GM12878 (cell line): ENCODE results near the gene SPATA2.

Experiments
- BCL3 ChIP-seq: IDR thresholded peaks from 2 replicates; pipeline ENCODE4 v1.6.1; 2011; ENCODE audit warnings: borderline replicate concordance, low read depth, mild to moderate bottlenecking, moderate library complexity, low read length; ENCODE audit not compliant: insufficient read depth, poor library complexity, severe bottlenecking
- CEBPB ChIP-seq, 2 experiments: fragments of 150-350 bp in 1 of 2; IDR thresholded peaks; 2 replicates each; pipeline ENCODE4 v1.6.1; 2012 to 2014; ENCODE audit warnings: low read depth in 2 of 2, low read length in 2 of 2, borderline replicate concordance in 1 of 2, inconsistent platforms in 1 of 2
- EP300 ChIP-seq, 2 experiments: fragments of 150-350 bp in 1 of 2; IDR thresholded peaks; 2 replicates each; pipeline ENCODE4 v1.6.1; 2011 to 2012; ENCODE audit warnings: low read depth in 2 of 2, low read length in 2 of 2, borderline replicate concordance in 1 of 2, improper control_type of control experiment in 1 of 2, inconsistent platforms in 1 of 2; ENCODE audit not compliant: control insufficient read depth in 1 of 2
- HSF1 ChIP-seq: fragments of 150-350 bp; IDR thresholded peaks from 2 replicates; pipeline ENCODE4 v1.6.1; 2014; ENCODE audit warnings: mild to moderate bottlenecking, low read depth, low read length
- MLLT1 ChIP-seq: fragments of 450-650 bp; IDR thresholded peaks from 2 replicates; pipeline ENCODE4 v1.6.1; 2016; ENCODE audit warnings: mild to moderate bottlenecking
- POLR2A ChIP-seq: IDR thresholded peaks from 2 replicates; pipeline ENCODE4 v1.6.1; 2011; ENCODE audit warnings: low read depth, mild to moderate bottlenecking, low read length
- RAD51 ChIP-seq: fragments of 450-650 bp; IDR thresholded peaks from 2 replicates; pipeline ENCODE4 v1.6.1; 2016; ENCODE audit warnings: moderate library complexity, mild to moderate bottlenecking, inconsistent platforms
- ZSCAN29 ChIP-seq: fragments of 450-650 bp; IDR thresholded peaks from 2 replicates; pipeline ENCODE4 v1.6.1; 2017; ENCODE audit warnings: mild to moderate bottlenecking, moderate library complexity
- TF ChIP-seq, protein P1 (sequence below), 3 experiments: IDR thresholded peaks in 2 of 3; conservative IDR thresholded peaks in 1 of 3; 2 replicates each; pipeline ENCODE4 v1.5.1; 2011; ENCODE audit warnings: low read depth in 3 of 3, low read length in 3 of 3, mild to moderate bottlenecking in 3 of 3, control low read depth in 2 of 3, moderate library complexity in 2 of 3, inconsistent platforms in 1 of 3, mixed read lengths in 1 of 3; ENCODE audit not compliant: control insufficient read depth in 2 of 3, insufficient read depth in 1 of 3; ENCODE audit errors: extremely low read depth in 1 of 3
- TF ChIP-seq, protein P2 (sequence below): IDR thresholded peaks from 2 replicates; pipeline ENCODE4 v1.6.1; 2012; ENCODE audit warnings: low read length, inconsistent platforms

DNA sequence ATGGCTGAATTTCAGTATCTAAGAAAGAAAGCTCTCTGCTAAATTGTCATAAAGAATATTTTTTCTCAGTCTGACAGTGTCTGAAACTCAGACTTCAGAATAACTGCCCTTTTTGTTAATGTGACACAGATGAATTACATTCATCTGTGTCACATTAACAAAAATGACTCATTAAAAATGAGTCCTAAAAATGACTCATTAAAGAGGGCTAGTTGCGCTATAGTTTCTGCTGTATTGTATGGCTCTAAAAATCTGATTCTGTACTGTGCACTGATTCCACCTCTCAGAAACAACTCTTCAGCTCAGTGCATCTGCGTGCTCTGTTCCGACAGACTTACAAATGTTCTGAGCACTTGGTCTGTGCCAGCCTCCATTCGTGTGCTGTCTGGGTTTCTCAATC lies 35.8 kb upstream of the SPATA2 start:
- TF ChIP-seq, protein P1, sequence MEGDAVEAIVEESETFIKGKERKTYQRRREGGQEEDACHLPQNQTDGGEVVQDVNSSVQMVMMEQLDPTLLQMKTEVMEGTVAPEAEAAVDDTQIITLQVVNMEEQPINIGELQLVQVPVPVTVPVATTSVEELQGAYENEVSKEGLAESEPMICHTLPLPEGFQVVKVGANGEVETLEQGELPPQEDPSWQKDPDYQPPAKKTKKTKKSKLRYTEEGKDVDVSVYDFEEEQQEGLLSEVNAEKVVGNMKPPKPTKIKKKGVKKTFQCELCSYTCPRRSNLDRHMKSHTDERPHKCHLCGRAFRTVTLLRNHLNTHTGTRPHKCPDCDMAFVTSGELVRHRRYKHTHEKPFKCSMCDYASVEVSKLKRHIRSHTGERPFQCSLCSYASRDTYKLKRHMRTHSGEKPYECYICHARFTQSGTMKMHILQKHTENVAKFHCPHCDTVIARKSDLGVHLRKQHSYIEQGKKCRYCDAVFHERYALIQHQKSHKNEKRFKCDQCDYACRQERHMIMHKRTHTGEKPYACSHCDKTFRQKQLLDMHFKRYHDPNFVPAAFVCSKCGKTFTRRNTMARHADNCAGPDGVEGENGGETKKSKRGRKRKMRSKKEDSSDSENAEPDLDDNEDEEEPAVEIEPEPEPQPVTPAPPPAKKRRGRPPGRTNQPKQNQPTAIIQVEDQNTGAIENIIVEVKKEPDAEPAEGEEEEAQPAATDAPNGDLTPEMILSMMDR (IDR thresholded peaks at IDR 0.05 in 2 of 3, conservative IDR thresholded peaks at IDR 0.05 in 1 of 3; ENCODE audit: control insufficient read depth in 2 of 3, extremely low read depth in 1 of 3, insufficient read depth in 1 of 3, low read depth in 3 of 3, low read length in 3 of 3) = no peak
- no peak for TF ChIP-seq BCL3
- TF ChIP-seq RAD51 = no peak
- no peak for TF ChIP-seq HSF1
- no peak for TF ChIP-seq POLR2A
- TF ChIP-seq, protein P2, sequence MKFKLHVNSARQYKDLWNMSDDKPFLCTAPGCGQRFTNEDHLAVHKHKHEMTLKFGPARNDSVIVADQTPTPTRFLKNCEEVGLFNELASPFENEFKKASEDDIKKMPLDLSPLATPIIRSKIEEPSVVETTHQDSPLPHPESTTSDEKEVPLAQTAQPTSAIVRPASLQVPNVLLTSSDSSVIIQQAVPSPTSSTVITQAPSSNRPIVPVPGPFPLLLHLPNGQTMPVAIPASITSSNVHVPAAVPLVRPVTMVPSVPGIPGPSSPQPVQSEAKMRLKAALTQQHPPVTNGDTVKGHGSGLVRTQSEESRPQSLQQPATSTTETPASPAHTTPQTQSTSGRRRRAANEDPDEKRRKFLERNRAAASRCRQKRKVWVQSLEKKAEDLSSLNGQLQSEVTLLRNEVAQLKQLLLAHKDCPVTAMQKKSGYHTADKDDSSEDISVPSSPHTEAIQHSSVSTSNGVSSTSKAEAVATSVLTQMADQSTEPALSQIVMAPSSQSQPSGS = no peak
- no peak for TF ChIP-seq CEBPB (IDR thresholded peaks at IDR 0.05; ENCODE audit: borderline replicate concordance in 1 of 2, low read depth in 2 of 2, low read length in 2 of 2)
- no peak for TF ChIP-seq MLLT1
- TF ChIP-seq EP300 (IDR thresholded peaks at IDR 0.05; ENCODE audit: borderline replicate concordance in 1 of 2, control insufficient read depth in 1 of 2, low read depth in 2 of 2, low read length in 2 of 2) = no peak
- no peak for TF ChIP-seq ZSCAN29
